Fibroblast of lung (primary cell): ENCODE results near the gene PCDHA9. TPM values are rescaled to one million over a fixed set of nuclear protein-coding genes. Genes with fewer than 3 reads are reported as not detected.
A peak's percentile ranks its signal among the peaks of the same experiment; 100 is the strongest.
"Not testable (repeated sequence)": the region's sequence is repeated elsewhere in the genome, so short reads cannot be mapped to it uniquely, and the experiment has no call there.

ENCODE experiments used
- DNase-seq, 2 donors: peaks; one replicate each; pipeline versions ENCODE4 v3.0.0 to v3.0.0-alpha.2; 2010; ENCODE audit warnings: low read depth in 2 of 2
- H2AFZ ChIP-seq: 2 replicates; pipeline ENCODE4 v1.5.1; 2012; ENCODE audit warnings: low read length, control low read depth, inconsistent platforms
- H3K27ac ChIP-seq: 2 replicates; pipeline ENCODE4 v1.5.1; 2011; ENCODE audit warnings: low read length, control low read depth; ENCODE audit not compliant: insufficient read depth
- H3K27me3 ChIP-seq: 2 replicates; pipeline ENCODE4 v1.5.1; 2011; ENCODE audit warnings: mild to moderate bottlenecking, low read length; ENCODE audit not compliant: control insufficient read depth, insufficient read depth
- H3K36me3 ChIP-seq: 2 replicates; pipeline ENCODE4 v1.5.1; 2011; ENCODE audit warnings: low read length; ENCODE audit not compliant: control insufficient read depth, insufficient read depth
- H3K4me1 ChIP-seq: 2 replicates; pipeline ENCODE4 v1.5.1; 2011; ENCODE audit warnings: low read length; ENCODE audit not compliant: control insufficient read depth, insufficient read depth; ENCODE audit errors: extremely low read depth
- H3K4me2 ChIP-seq: 2 replicates; pipeline ENCODE4 v1.5.1; 2011; ENCODE audit warnings: low read length, control low read depth; ENCODE audit not compliant: insufficient read depth; ENCODE audit errors: extremely low read depth
- H3K4me3 ChIP-seq, 4 experiments: fragments of 200-600 bp in 1 of 4; sonication (generic) in 1 of 4; replicated peaks in 1 of 4; 2 replicates each; pipeline ENCODE4 v1.5.1; 2011 to 2016; ENCODE audit warnings: low read length in 4 of 4, low read depth in 3 of 4, mild to moderate bottlenecking in 3 of 4, control low read depth in 2 of 4, inconsistent platforms in 1 of 4, mixed read lengths in 1 of 4; ENCODE audit not compliant: insufficient read depth in 1 of 4; ENCODE audit errors: control extremely low read depth in 1 of 4
- H3K79me2 ChIP-seq: 2 replicates; pipeline ENCODE4 v1.5.1; 2012; ENCODE audit warnings: mild to moderate bottlenecking, low read length, inconsistent platforms; ENCODE audit not compliant: control insufficient read depth, insufficient read depth
- H3K9ac ChIP-seq: 2 replicates; pipeline ENCODE4 v1.5.1; 2011; ENCODE audit warnings: mild to moderate bottlenecking, low read length, control low read depth; ENCODE audit not compliant: insufficient read depth
- H3K9me3 ChIP-seq: 2 replicates; pipeline ENCODE4 v1.5.1; 2012; ENCODE audit warnings: low read depth, low read length; ENCODE audit not compliant: control insufficient read depth, insufficient read depth
- H4K20me1 ChIP-seq: 2 replicates; pipeline ENCODE4 v1.5.1; 2011; ENCODE audit warnings: low read length; ENCODE audit not compliant: control insufficient read depth, insufficient read depth; ENCODE audit errors: extremely low read depth
- EZH2 ChIP-seq: IDR thresholded peaks from 2 replicates; pipeline ENCODE4 v1.5.1; 2012; ENCODE audit warnings: low read length, control low read depth, mild to moderate bottlenecking; ENCODE audit errors: missing control alignments
- polyA plus RNA-seq, 2 donors: library from polyadenylated mRNA; depleted of rRNA in 1 of 2; stranded (reverse) in 1 of 2; unstranded in 1 of 2; fragments of >200 nt; gene quantifications; 2 replicates each; pipeline ENCODE4 v1.2.1, GENCODE V29; 2011 to 2012; ENCODE audit warnings: missing spikeins in 1 of 2
- total RNA-seq: library from RNA; depleted of rRNA; stranded (reverse); fragments of >200 nt; gene quantifications from 2 replicates; pipeline ENCODE4 v1.2.1, GENCODE V29; 2014
- TF ChIP-seq, protein P1 (sequence below), 2 donors: IDR thresholded peaks in 1 of 2; conservative IDR thresholded peaks in 1 of 2; 1 replicate in 1 of 2; 2 replicates in 1 of 2; pipeline ENCODE4 v1.5.1; 2011 to 2012; ENCODE audit warnings: low read length in 2 of 2, control low read depth in 1 of 2, inconsistent platforms in 1 of 2, low read depth in 1 of 2, mild to moderate bottlenecking in 1 of 2

The PCDHA9 gene
- total and polyA plus RNA-seq, 2 donors (not counting 1 experiment from before 2014, with no cell fraction given): 0.03 to 0.33 TPM

DNA sequence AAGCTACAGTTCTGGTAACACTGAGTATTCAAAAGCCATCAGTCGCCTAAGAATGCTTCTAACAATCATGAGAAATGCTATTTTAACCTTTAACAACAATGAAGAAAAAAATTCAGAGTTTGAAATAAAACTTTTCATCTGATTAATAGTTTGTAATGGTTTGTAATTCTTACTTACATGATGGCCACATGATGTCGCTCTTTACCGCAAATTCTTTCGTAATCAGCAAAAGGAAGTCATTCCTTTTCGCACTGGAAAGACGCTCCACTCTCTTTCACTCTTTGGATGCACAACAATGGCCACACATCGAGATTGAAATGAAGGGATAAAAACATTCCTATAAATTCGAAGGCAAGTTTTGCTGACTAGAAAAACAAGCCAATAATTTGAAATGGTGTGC lies 14.2 kb upstream of the PCDHA9 start, which contains the start of gene PCDHA7:
TSS of gene PCDHA7 (plus strand) at position 277 of the 400 bp plus-strand sequence. CDS start at position 392, 115 bp downstream.
- Histone ChIP-seq H3K4me3 (peak within 1 kb of the TSS in 2 of 4 experiments; percentile 16 to 43), H3K27me3 (no peaks in the 10 kb centered on the region)

DNA sequence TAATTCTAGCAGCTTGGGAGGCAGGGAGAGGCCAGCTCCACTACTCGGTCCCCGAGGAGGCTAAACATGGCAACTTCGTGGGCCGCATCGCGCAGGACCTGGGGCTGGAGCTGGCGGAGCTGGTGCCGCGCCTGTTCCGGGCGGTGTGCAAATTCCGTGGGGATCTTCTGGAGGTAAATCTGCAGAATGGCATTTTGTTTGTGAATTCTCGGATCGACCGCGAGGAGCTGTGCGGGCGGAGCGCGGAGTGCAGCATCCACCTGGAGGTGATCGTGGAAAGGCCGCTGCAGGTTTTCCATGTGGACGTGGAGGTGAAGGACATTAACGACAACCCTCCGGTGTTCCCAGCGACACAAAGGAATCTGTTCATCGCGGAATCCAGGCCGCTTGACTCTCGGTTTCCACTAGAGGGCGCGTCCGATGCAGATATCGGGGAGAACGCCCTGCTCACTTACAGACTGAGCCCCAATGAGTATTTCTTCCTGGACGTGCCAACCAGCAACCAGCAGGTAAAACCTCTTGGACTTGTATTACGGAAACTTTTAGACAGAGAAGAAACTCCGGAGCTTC lies 13.7 kb upstream of the PCDHA9 start:
- H3K9me3 ChIP-seq, H3K27me3 ChIP-seq, H3K9ac ChIP-seq, H3K79me2 ChIP-seq, H3K36me3 ChIP-seq, H3K4me1 ChIP-seq, H4K20me1 ChIP-seq, H3K4me2 ChIP-seq, H3K27ac ChIP-seq, DNase-seq: not testable (repeated sequence)
- peak overlapping the region; percentile 29 for H2AFZ ChIP-seq
- H3K4me3 ChIP-seq: peak overlapping the region in 2 of 4 experiments; percentile 16 to 43

More for the DNA sequence above, 14.2 kb upstream of the PCDHA9 start, which contains the start of gene PCDHA7:
- peak; percentile 14 to 32 for DNase-seq
- Histone ChIP-seq H3K4me1 (no peaks in the 10 kb centered on the region), H3K27ac (no peak within 1 kb of the TSS), H3K9me3 (no peaks in the 10 kb centered on the region), H2AFZ (peak within 1 kb of the TSS; percentile 29), H3K36me3 (no peaks in the 10 kb centered on the region), H3K4me2 (no peak within 1 kb of the TSS), H3K9ac (no peak within 1 kb of the TSS), H4K20me1 (no peaks in the 10 kb centered on the region), H3K79me2 (no peaks in the 10 kb centered on the region)
- TF ChIP-seq, protein P1, sequence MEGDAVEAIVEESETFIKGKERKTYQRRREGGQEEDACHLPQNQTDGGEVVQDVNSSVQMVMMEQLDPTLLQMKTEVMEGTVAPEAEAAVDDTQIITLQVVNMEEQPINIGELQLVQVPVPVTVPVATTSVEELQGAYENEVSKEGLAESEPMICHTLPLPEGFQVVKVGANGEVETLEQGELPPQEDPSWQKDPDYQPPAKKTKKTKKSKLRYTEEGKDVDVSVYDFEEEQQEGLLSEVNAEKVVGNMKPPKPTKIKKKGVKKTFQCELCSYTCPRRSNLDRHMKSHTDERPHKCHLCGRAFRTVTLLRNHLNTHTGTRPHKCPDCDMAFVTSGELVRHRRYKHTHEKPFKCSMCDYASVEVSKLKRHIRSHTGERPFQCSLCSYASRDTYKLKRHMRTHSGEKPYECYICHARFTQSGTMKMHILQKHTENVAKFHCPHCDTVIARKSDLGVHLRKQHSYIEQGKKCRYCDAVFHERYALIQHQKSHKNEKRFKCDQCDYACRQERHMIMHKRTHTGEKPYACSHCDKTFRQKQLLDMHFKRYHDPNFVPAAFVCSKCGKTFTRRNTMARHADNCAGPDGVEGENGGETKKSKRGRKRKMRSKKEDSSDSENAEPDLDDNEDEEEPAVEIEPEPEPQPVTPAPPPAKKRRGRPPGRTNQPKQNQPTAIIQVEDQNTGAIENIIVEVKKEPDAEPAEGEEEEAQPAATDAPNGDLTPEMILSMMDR (conservative IDR thresholded peaks at IDR 0.05 in 1 of 2, IDR thresholded peaks at IDR 0.05 in 1 of 2; ENCODE audit: low read depth in 1 of 2, low read length in 2 of 2): peak in 1 of 2 donors; percentile 1
- no peak for TF ChIP-seq EZH2

DNA sequence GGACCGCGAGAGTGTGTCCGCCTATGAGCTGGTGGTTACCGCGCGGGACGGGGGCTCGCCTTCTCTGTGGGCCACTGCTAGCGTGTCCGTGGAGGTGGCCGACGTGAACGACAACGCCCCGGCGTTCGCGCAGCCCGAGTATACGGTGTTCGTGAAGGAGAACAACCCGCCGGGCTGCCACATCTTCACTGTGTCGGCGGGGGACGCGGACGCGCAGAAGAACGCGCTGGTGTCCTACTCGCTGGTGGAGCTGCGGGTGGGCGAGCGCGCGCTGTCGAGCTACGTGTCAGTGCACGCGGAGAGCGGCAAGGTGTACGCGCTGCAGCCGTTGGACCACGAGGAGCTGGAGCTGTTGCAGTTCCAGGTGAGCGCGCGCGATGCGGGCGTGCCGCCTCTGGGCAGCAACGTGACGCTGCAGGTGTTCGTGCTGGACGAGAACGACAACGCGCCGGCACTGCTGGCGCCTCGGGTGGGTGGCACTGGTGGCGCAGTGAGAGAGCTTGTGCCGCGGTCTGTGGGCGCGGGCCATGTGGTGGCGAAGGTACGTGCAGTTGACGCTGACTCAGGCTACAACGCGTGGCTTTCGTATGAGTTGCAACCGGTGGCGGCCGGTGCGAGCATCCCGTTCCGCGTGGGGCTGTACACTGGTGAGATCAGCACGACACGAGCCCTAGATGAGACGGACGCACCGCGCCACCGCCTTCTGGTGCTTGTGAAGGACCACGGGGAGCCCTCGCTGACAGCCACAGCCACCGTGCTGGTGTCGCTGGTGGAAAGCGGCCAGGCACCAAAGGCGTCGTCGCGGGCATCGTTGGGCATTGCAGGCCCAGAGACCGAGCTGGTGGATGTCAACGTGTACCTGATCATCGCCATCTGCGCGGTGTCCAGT lies 12.3 kb upstream of the PCDHA9 start:
- Histone ChIP-seq H2AFZ (no peak overlapping the region), H3K27ac (no peak overlapping the region), H4K20me1 (no peaks in the 10 kb centered on the region), H3K9me3 (no peaks in the 10 kb centered on the region), H3K4me3 (no peak overlapping the region), H3K9ac (no peak overlapping the region), H3K4me2 (no peak overlapping the region), H3K4me1 (no peaks in the 10 kb centered on the region), H3K27me3 (no peaks in the 10 kb centered on the region), H3K79me2 (no peaks in the 10 kb centered on the region), H3K36me3 (no peaks in the 10 kb centered on the region)
- no peak for TF ChIP-seq EZH2
- TF ChIP-seq, protein P1 (conservative IDR thresholded peaks at IDR 0.05 in 1 of 2, IDR thresholded peaks at IDR 0.05 in 1 of 2; ENCODE audit: low read depth in 1 of 2, low read length in 2 of 2): no peak
- DNase-seq: no peak
